ENCODE results near the gene PNISR.

Gene PNISR

DNA sequence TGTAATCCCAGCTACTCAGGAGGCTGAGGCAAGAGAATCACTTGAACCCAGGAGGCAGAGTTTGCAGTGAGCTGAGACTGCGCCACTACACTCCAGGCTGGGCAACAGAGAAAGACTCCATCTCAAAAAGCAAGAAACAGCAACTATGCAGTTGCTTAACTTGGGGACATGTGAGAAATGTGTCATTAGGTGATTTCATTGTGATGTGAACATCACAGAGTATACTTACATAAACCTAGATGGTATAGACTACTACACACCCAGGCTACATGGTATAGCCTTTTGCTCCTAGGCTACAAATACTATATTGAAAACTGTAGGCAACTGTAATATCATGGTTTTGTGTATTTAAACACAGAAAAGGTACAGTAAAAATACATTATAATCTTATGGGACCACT lies 27.8 kb downstream of the PNISR start:
- DNase-seq, result no peak

DNA sequence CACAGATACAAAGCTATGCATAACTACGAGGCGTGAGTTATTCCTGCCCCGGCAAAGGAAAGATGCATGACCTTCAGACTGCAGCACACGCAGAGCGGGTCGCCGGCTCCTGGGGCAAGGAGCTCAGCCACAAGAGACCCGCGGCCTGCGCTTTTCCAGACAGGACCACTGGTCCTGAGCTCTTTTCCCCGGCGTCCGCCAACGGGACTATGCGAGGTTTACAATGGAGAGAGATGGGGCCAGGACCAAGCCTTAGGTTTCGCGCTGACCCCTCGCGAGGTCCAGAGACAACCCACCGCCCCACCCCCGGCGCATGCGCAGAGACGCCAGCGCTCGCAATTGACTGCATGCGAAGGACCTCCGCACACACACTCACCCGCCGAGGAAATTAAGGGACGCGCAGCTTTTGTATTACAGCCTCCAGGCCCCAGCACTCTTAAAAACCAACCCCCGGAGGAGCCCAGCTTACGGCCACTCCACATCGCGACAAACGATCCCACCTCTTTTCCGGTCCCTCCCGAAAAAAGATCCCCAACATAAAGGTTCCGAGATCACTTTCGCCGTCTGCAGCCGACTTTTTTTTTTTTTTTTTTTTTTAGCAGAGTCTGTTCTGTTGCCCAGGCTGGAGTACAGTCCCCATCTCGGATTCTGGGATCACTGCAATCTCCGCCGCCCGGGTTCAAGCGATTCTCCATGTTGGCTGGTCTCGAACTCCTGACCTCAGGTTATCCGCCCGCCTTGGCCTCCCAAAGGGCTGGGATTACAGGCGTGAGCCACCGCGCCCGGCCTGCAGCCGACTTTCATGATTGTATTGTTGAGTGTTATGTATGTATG lies 31.2 kb downstream of the PNISR start, which contains the start of gene COQ3:
Gene COQ3 (minus strand): TSS at position 498 of the 834 bp plus-strand sequence. CDS start 16 bp downstream, at position 482.
- peak; percentile 62 for DNase-seq

GRCh38 chr6:99393366-99393697 lies 31.8 kb downstream of the PNISR start:
- no peak for DNase-seq

DNA sequence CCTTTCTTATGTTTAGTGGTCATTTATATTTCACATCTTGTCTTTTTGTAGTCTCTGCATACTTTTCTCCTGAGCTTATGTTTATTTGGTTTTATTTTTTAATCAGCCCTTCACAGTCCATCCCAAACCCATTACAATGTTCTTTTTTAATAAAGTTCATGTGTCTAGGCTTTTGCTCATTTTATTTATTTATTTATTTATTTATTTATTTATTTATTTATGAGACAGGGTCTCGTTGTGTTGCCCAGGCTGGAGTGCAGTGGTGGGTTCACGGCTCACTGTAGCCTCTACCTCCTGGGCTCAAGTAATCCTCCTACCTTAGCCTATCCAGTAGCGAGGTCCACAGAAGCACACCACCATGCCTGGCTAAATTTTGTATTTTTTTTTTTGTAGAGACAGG lies 34.2 kb downstream of the PNISR start:
- DNase-seq, result no peak

- no peak for DNase-seq
Measured at GRCh38 chr6:99384507-99384906, 40.6 kb downstream of the PNISR start.

DNA sequence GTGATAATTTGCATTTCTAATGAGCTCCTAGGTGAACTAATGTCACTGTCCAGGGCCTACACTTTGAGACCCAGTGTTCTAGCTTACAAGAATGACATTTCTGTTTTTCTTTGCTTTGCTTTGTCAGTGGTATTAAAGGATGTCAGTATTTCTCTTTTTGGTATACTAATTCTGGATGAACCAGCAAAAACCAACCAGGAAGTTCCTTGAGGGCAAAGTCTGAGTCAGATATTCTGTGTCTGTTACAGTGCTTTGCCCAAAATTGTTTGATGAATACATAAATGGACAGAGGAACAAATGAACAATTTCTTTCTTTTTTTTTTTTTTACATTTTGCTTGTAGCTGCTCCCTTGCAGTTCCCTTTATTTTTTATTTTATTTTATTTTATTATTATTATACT lies 46.5 kb downstream of the PNISR start:
- DNase-seq, result no peak

DNA sequence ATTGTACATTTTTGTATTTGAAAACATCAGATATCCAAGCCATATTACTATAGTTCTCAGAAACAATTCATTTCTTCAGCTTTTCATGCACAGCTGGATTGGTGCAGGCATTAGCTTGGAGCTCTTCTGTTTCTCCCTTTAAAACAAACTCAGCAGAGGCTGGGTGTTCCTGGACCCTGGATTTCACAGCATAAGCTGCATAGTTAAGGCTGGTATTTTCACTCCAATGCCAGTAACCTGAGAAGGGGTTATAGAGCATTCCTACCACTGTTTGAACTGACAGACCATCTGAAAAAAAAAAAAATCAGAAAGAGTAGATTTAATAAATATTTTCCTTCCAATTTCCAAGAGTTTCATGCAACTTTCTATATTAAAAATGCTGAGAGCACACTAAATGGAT lies 55.6 kb downstream of the PNISR start:
- DNase-seq, result no peak

GRCh38 chr6:99366852-99367251 lies 58.3 kb downstream of the PNISR start:
- no peak for DNase-seq

GRCh38 chr6:99364026-99364425 lies 61.1 kb downstream of the PNISR start:
- DNase-seq, result no peak

DNA sequence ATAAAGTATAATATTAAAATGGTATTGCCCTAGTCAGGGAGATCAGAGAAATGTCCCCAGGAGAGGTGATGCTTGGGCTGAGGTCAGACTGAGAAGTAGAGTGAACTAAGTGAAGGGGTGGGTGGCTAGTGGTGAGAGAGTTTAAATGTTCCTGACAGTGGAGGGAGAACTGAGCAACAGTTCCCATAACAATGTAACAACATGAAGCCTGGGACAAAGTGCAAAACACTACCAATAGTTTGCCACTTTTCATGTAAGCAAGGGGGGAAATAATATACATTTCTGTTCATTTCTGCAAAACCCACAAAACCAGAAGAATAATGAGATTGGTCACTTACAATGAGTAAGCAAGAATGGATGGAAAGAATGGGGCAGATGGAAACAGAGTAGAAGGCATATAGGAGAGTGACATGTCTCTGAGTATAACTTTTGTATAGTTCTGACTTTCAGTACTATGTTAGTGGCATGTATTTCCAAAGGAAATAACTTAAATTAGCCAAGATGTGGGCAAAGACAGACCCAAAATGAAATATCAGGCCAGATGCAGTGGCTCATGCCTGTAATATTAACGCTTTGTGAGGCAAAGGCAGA lies 62.3 kb downstream of the PNISR start:
- DNase-seq, result no peak

DNA sequence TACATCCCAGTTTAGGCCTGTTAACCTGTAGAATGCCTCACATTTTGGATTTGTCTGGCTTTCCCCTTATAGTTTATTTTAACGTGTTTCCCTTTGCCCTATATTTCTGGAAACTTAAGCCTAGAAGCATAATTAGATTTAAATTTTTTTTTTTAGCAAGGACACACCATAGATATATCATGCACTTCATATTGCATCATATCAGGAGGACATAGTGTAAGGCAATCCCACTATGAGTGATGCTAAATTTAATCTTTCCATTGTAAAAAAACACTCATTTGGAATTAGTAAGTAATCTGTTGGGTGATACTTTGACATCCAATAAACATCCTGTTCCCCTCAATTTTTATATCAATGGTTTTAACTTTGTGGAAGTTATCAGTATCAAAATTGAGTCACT lies 65.3 kb downstream of the PNISR start:
- no peak for DNase-seq

DNA sequence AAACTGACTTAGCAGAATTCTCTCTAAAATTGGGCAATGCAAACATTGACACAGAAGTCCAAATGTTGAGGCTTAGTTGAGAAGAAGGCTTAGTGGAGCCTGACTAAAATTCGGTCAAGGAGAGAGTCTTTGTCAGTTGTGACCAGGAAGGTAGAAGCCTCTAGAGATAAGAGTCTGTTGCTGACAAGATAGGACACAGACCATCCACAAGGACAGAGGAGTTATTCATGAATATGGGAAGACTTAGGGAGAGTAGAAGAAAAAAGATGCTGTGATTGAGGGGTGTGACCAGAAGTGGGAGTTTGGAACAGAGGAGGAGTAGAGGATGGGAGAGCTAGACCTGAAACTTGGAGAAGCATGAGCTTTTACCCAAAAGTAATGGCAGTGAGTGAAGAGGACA lies 68.5 kb downstream of the PNISR start:
- DNase-seq, result no peak

- no peak for DNase-seq
Measured at GRCh38 chr6:99354983-99355382, 70.1 kb downstream of the PNISR start.

DNA sequence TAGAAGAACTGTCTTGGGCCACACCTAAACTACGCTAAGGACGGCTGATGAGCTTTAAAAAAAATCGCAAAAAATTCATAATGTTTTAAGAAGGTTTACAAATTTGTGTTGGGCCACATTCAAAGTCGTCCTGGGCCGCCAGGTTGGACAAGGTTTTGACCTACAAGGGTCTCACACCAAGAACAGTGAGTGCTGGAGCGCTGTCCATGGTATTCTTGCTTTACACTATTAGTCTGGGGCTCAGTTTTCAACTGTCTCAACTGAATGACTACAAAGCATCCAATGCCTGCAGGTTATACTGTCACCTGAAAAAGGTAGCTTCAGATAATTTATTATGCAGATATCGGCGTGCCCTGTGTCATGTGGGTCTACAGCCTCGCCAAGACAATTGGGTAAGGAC lies 72.0 kb downstream of the PNISR start:
- DNase-seq, result no peak

- DNase-seq, result no peak
Measured at GRCh38 chr6:99350573-99350972, 74.5 kb downstream of the PNISR start.

- DNase-seq, result no peak
Measured at GRCh38 chr6:99349171-99350141, 75.7 kb downstream of the PNISR start, which contains the start of gene FAXC. Gene FAXC, minus strand, starts transcription at chr6:99349674. Its CDS starts 302 bp downstream, at chr6:99349372.

- no peak for DNase-seq
Measured at GRCh38 chr6:99348288-99349170, 76.6 kb downstream of the PNISR start.
